ENCODE data around the gene SQSTM1.

The SQSTM1 gene

GRCh38 chr5:179778591-179778990, 42.1 kb upstream of the SQSTM1 start:
- Histone ChIP-seq H3K4me3 (replicated peaks; ENCODE audit: insufficient read depth, low read length) (no peak overlapping the region), H3K27me3 (ENCODE audit: insufficient read depth, poor library complexity, severe bottlenecking) (no peaks in the 10 kb centered on the region), H3K27ac (replicated peaks) (peak overlapping the region; percentile 47)
- no peak for DNase-seq (ENCODE audit: low read depth in 1 of 2, low spot score in 1 of 2)
- TF ChIP-seq, protein P1, sequence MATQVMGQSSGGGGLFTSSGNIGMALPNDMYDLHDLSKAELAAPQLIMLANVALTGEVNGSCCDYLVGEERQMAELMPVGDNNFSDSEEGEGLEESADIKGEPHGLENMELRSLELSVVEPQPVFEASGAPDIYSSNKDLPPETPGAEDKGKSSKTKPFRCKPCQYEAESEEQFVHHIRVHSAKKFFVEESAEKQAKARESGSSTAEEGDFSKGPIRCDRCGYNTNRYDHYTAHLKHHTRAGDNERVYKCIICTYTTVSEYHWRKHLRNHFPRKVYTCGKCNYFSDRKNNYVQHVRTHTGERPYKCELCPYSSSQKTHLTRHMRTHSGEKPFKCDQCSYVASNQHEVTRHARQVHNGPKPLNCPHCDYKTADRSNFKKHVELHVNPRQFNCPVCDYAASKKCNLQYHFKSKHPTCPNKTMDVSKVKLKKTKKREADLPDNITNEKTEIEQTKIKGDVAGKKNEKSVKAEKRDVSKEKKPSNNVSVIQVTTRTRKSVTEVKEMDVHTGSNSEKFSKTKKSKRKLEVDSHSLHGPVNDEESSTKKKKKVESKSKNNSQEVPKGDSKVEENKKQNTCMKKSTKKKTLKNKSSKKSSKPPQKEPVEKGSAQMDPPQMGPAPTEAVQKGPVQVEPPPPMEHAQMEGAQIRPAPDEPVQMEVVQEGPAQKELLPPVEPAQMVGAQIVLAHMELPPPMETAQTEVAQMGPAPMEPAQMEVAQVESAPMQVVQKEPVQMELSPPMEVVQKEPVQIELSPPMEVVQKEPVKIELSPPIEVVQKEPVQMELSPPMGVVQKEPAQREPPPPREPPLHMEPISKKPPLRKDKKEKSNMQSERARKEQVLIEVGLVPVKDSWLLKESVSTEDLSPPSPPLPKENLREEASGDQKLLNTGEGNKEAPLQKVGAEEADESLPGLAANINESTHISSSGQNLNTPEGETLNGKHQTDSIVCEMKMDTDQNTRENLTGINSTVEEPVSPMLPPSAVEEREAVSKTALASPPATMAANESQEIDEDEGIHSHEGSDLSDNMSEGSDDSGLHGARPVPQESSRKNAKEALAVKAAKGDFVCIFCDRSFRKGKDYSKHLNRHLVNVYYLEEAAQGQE (IDR thresholded peaks at IDR 0.05; ENCODE audit: insufficient replicate concordance, low read depth): no peak
- TF ChIP-seq POLR2AphosphoS5 (IDR thresholded peaks at IDR 0.05; ENCODE audit: low read depth) (no peak), SPI1 (IDR thresholded peaks at IDR 0.05; ENCODE audit: borderline replicate concordance, low read depth) (no peak), CTCF (IDR thresholded peaks at IDR 0.05; ENCODE audit: insufficient read depth, low read length) (no peak), GABPA (IDR thresholded peaks at IDR 0.05; ENCODE audit: low read depth) (no peak)

GRCh38 chr5:179779826-179780225, 40.9 kb upstream of the SQSTM1 start:
- TF ChIP-seq GABPA (IDR thresholded peaks at IDR 0.05; ENCODE audit: low read depth) (no peak), SPI1 (IDR thresholded peaks at IDR 0.05; ENCODE audit: borderline replicate concordance, low read depth) (no peak), CTCF (IDR thresholded peaks at IDR 0.05; ENCODE audit: insufficient read depth, low read length) (no peak), POLR2AphosphoS5 (IDR thresholded peaks at IDR 0.05; ENCODE audit: low read depth) (no peak)
- TF ChIP-seq, protein P1 (IDR thresholded peaks at IDR 0.05; ENCODE audit: insufficient replicate concordance, low read depth): no peak
- H3K27me3 ChIP-seq (ENCODE audit: insufficient read depth, poor library complexity, severe bottlenecking): no peaks in the 10 kb centered on the region
- DNase-seq (ENCODE audit: low read depth in 1 of 2, low spot score in 1 of 2): no peak
- H3K27ac ChIP-seq (replicated peaks): peak overlapping the region; percentile 47
- H3K4me3 ChIP-seq (replicated peaks; ENCODE audit: insufficient read depth, low read length): no peak overlapping the region

GRCh38 chr5:179780362-179780761, 40.3 kb upstream of the SQSTM1 start:
- TF ChIP-seq CTCF (IDR thresholded peaks at IDR 0.05; ENCODE audit: insufficient read depth, low read length): no peak
- TF ChIP-seq, protein P1 (IDR thresholded peaks at IDR 0.05; ENCODE audit: insufficient replicate concordance, low read depth): no peak
- TF ChIP-seq POLR2AphosphoS5 (IDR thresholded peaks at IDR 0.05; ENCODE audit: low read depth): peak; percentile 98
- no peaks in the 10 kb centered on the region for H3K27me3 ChIP-seq (ENCODE audit: insufficient read depth, poor library complexity, severe bottlenecking)
- H3K27ac ChIP-seq (replicated peaks): peak overlapping the region; percentile 47
- no peak overlapping the region for H3K4me3 ChIP-seq (replicated peaks; ENCODE audit: insufficient read depth, low read length)
- DNase-seq (ENCODE audit: low read depth in 1 of 2, low spot score in 1 of 2): peak; percentile 82 to 97
